CD4-positive, alpha-beta T cell (primary cell): Measurements from ENCODE around the gene NCKAP5. TPM values are rescaled to one million over a fixed set of nuclear protein-coding genes. Genes with fewer than 3 reads are reported as not detected.

Source experiments
- ATAC-seq: fragments of 200-7000 bp; cut with Tn5 transposase; one replicate; pipeline ENCODE4 v1.10.0; 2022; ENCODE audit warnings: mild to moderate bottlenecking; ENCODE audit not compliant: poor library complexity
- CTCF ChIA-PET: fragments of 350-600 bp; sonication (Branson Sonifier 250); formaldehyde crosslinking; loops from one replicate; lab custom pipeline; 2021; ENCODE audit warnings: antibody characterized with exemption, inconsistent platforms; lab: Charles Lee
- POLR2A ChIA-PET: fragments of 350-600 bp; sonication (Branson Sonifier 250); formaldehyde crosslinking; loops from one replicate; lab custom pipeline; 2021; ENCODE audit warnings: antibody characterized with exemption, inconsistent platforms; lab: Charles Lee
- DNase-seq, 14 experiments: peaks; one replicate each; pipeline ENCODE4 v3.0.0-alpha.2; 2013 to 2020; ENCODE audit warnings: mixed read lengths in 2 of 14
- H3K27ac ChIP-seq, 2 donors: one replicate each; pipeline versions ENCODE4 v1.5.1 to v1.7.0; 2013; ENCODE audit warnings: low read length in 2 of 2, low read depth in 1 of 2, mild to moderate bottlenecking in 1 of 2
- H3K27me3 ChIP-seq, 2 experiments: 1 replicate in 1 of 2; 2 replicates in 1 of 2; pipeline versions ENCODE4 v1.6.1 to v1.7.0; 2013; ENCODE audit warnings: low read length in 2 of 2, control low read depth in 1 of 2, mild to moderate bottlenecking in 1 of 2, moderate library complexity in 1 of 2; ENCODE audit not compliant: insufficient read depth in 2 of 2, control insufficient read depth in 1 of 2
- H3K36me3 ChIP-seq: one replicate; pipeline ENCODE4 v1.6.1; 2013; ENCODE audit warnings: low read length, control low read depth; ENCODE audit not compliant: insufficient read depth
- H3K4me1 ChIP-seq: one replicate; pipeline ENCODE4 v1.6.1; 2013; ENCODE audit warnings: low read length, control low read depth; ENCODE audit not compliant: insufficient read depth
- H3K4me3 ChIP-seq: one replicate; pipeline ENCODE4 v1.5.1; 2013; ENCODE audit warnings: mild to moderate bottlenecking, low read length, moderate library complexity
- H3K9me3 ChIP-seq, 2 experiments: 1 replicate in 1 of 2; 2 replicates in 1 of 2; pipeline versions ENCODE4 v1.6.1 to v1.7.0; 2013; ENCODE audit warnings: low read length in 2 of 2, mild to moderate bottlenecking in 2 of 2, control low read depth in 1 of 2, moderate library complexity in 1 of 2; ENCODE audit not compliant: control insufficient read depth in 1 of 2, insufficient read depth in 1 of 2
- H3K27ac Mint-ChIP-seq: one replicate; pipeline ENCODE4 v1.8.0; 2020; ENCODE audit warnings: mixed read lengths
- H3K27me3 Mint-ChIP-seq: one replicate; pipeline ENCODE4 v1.8.0; 2021; ENCODE audit warnings: mixed read lengths
- H3K36me3 Mint-ChIP-seq: one replicate; pipeline ENCODE4 v1.8.0; 2021; ENCODE audit warnings: low read depth, mixed read lengths
- H3K4me1 Mint-ChIP-seq: one replicate; pipeline ENCODE4 v1.8.0; 2021; ENCODE audit warnings: low read depth, mixed read lengths
- H3K4me3 Mint-ChIP-seq: one replicate; pipeline ENCODE4 v1.8.0; 2020; ENCODE audit warnings: mild to moderate bottlenecking, mixed read lengths
- H3K9me3 Mint-ChIP-seq: one replicate; pipeline ENCODE4 v1.8.0; 2020; ENCODE audit warnings: mixed read lengths
- intact Hi-C, 2 experiments: fragments of 100-400 bp; cut with DNase I in 1 of 2; cut with micrococcal nuclease in 1 of 2; formaldehyde crosslinking; loops; one replicate each; pipeline versions ENCODE4 v1.15.1 to v1.9.0; 2023 to 2025; cut with DNase I, micrococcal nuclease
- total RNA-seq, 174 experiments: library from RNA in 2 of 174; stranded (reverse) in 2 of 174; gene quantifications; one replicate each; pipeline ENCODE4 v1.2.3 and lab custom pipeline; 2021 to 2026
- TF ChIP-seq, protein P1 (sequence below): fragments of 200-600 bp; IDR thresholded peaks from one replicate; pipeline ENCODE4 v1.8.0; 2022; ENCODE audit warnings: antibody characterized with exemption, mild to moderate bottlenecking

The NCKAP5 gene
- total RNA-seq, 2 experiments from 2014 or later, result not detected

DNA sequence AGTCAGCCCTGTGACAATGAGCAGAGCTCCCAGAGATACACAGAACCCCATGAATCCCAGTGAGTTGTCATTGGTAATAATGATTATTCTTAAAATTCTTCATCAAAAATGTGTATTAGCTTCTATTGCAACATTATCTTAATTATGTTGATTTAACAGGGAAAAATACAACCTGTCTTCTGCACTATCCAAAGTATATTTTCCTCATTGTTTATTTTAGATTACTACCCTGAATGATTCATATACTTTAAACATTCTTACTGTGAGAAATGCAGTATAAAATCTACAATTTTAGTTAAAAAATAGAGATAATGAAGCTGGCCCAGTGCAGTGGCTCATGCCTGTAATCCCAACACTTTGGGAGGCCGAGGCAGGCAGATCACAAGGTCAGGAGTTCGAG is 773.0 kb downstream of the NCKAP5 start:
- H3K27ac Mint-ChIP-seq, result no peak overlapping the region
- TF ChIP-seq, protein P1, sequence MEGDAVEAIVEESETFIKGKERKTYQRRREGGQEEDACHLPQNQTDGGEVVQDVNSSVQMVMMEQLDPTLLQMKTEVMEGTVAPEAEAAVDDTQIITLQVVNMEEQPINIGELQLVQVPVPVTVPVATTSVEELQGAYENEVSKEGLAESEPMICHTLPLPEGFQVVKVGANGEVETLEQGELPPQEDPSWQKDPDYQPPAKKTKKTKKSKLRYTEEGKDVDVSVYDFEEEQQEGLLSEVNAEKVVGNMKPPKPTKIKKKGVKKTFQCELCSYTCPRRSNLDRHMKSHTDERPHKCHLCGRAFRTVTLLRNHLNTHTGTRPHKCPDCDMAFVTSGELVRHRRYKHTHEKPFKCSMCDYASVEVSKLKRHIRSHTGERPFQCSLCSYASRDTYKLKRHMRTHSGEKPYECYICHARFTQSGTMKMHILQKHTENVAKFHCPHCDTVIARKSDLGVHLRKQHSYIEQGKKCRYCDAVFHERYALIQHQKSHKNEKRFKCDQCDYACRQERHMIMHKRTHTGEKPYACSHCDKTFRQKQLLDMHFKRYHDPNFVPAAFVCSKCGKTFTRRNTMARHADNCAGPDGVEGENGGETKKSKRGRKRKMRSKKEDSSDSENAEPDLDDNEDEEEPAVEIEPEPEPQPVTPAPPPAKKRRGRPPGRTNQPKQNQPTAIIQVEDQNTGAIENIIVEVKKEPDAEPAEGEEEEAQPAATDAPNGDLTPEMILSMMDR, result no peak
- H3K36me3 Mint-ChIP-seq, result no peaks in the 10 kb centered on the region
- H3K4me1 Mint-ChIP-seq, result no peaks in the 10 kb centered on the region
- intact Hi-C loops, result no loop called here
- CTCF ChIA-PET, result no interaction called here
- no peak for DNase-seq
- H3K9me3 ChIP-seq, result no peaks in the 10 kb centered on the region
- H3K4me3 Mint-ChIP-seq, result no peak overlapping the region
- POLR2A ChIA-PET, result no interaction called here
- ATAC-seq, result no peak
- no peaks in the 10 kb centered on the region for H3K4me1 ChIP-seq
- H3K4me3 ChIP-seq, result no peak overlapping the region
- peaks cover 4% of the 10 kb centered on the region for H3K9me3 Mint-ChIP-seq
- no peak overlapping the region for H3K27ac ChIP-seq
- no peaks in the 10 kb centered on the region for H3K27me3 Mint-ChIP-seq
- no peaks in the 10 kb centered on the region for H3K27me3 ChIP-seq
- no peaks in the 10 kb centered on the region for H3K36me3 ChIP-seq

DNA sequence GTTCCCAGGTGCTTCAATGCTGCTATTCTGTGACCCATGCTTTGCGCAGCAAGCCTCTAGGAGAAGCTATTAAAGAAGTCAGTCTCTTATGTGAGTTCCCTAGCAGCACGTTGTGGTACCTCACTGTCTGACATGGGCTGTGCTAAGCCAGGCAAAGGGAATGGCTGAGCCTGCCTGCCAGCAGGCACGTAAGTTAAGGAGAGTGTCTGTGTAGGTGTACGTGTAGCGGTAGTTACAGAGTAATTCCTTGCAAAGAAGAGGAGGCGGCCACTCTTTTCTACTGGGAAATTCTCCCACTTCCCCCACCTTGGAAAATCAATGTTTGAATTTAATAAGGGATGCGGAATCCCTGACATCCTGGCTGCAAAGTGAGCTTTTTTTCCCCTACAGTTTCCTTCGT is 774.7 kb downstream of the NCKAP5 start:
- Mint-ChIP-seq H3K4me3 (no peak overlapping the region), H3K27ac (no peak overlapping the region), H3K27me3 (no peaks in the 10 kb centered on the region), H3K4me1 (no peaks in the 10 kb centered on the region), H3K36me3 (no peaks in the 10 kb centered on the region), H3K9me3 (peaks cover 4% of the 10 kb centered on the region)
- Histone ChIP-seq H3K27ac (no peak overlapping the region), H3K27me3 (no peaks in the 10 kb centered on the region), H3K9me3 (no peaks in the 10 kb centered on the region), H3K4me3 (no peak overlapping the region), H3K4me1 (no peaks in the 10 kb centered on the region), H3K36me3 (no peaks in the 10 kb centered on the region)
- ChIA-PET CTCF (no interaction called here), POLR2A (no interaction called here)
- TF ChIP-seq, protein P1, result no peak
- intact Hi-C loops, result no loop called here
- DNase-seq (no peak), ATAC-seq (no peak)

DNA sequence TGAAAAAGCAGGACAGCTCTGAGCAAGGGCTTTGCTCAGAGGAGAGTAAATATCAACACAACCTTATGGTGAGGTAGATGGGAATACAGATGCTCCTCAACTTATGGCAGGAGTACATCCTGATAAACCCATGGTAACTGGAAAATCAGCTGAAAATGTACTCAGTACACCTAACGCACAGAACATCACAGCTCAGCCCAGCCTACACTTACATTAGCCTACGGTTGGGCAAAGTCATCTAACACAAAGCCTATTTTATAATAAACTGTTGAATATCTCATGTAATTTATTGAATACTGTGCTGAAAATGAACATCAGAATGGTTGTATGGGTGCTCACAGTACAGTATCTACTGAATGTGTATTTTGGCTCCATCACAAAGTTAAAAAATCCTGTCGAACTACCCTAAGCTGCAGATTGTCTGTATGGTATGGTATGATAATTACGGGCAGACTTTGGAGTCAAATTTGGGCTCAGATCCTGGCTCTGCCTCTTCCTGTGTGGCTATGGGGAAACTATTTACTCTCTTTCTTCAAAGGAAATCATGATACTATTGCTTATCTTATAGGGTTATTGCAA is 778.0 kb downstream of the NCKAP5 start:
- H3K4me3 ChIP-seq, result no peak overlapping the region
- TF ChIP-seq, protein P1, result no peak
- Mint-ChIP-seq H3K36me3 (no peaks in the 10 kb centered on the region), H3K27ac (no peak overlapping the region), H3K27me3 (no peaks in the 10 kb centered on the region), H3K4me3 (no peak overlapping the region), H3K9me3 (peaks cover 4% of the 10 kb centered on the region), H3K4me1 (no peaks in the 10 kb centered on the region)
- peaks cover 0 to 3% of the 10 kb centered on the region in 2 experiments for H3K9me3 ChIP-seq
- ATAC-seq, result no peak
- no peak overlapping the region for H3K27ac ChIP-seq
- no peaks in the 10 kb centered on the region for H3K4me1 ChIP-seq
- no peak for DNase-seq
- H3K27me3 ChIP-seq, result no peaks in the 10 kb centered on the region
- intact Hi-C loops, result no loop called here
- CTCF ChIA-PET, result no interaction called here
- POLR2A ChIA-PET, result no interaction called here
- H3K36me3 ChIP-seq, result no peaks in the 10 kb centered on the region
